GM23338 (cell line): ENCODE results near the gene JOSD1.

ENCODE experiments used
- CREB1 ChIP-seq: fragments of 250-450 bp; sonication (Bioruptor Pico); IDR thresholded peaks from 2 replicates; pipeline ENCODE4 v1.5.0; 2020; ENCODE audit warnings: low read depth, mild to moderate bottlenecking, moderate library complexity
- CTCF ChIP-seq, 2 experiments: fragments of 200-600 bp in 1 of 2; sonication (generic) in 1 of 2; conservative IDR thresholded peaks; 2 replicates each; pipeline versions ENCODE4 v1.5.1 to v1.6.1; 2016 to 2017; ENCODE audit warnings: antibody characterized with exemption in 2 of 2, low read depth in 2 of 2, mild to moderate bottlenecking in 2 of 2, moderate library complexity in 1 of 2
- ETS1 ChIP-seq: IDR thresholded peaks from 2 replicates; pipeline ENCODE4 v1.6.1; 2016; ENCODE audit warnings: antibody characterized with exemption
- EZH2 ChIP-seq: fragments of 200-600 bp; sonication (generic); IDR thresholded peaks from one replicate; pipeline ENCODE4 v1.8.0; 2017; ENCODE audit warnings: antibody characterized with exemption, mild to moderate bottlenecking, low read depth; ENCODE audit not compliant: unreplicated experiment
- REST ChIP-seq: IDR thresholded peaks from one replicate; pipeline ENCODE4 v1.6.1; 2018; ENCODE audit warnings: antibody characterized with exemption; ENCODE audit not compliant: unreplicated experiment

GRCh38 chr22:38727123-38727522 lies 26.4 kb upstream of the JOSD1 start:
- no peak for TF ChIP-seq CTCF (conservative IDR thresholded peaks at IDR 0.05; ENCODE audit: low read depth in 2 of 2)
- TF ChIP-seq REST: no peak
- no peak for TF ChIP-seq EZH2
- TF ChIP-seq ETS1: no peak
- no peak for TF ChIP-seq CREB1 (CRISPR knock-in tag)
